Esophagus squamous epithelium (tissue), 5 donors: ENCODE data around the gene MAP6D1. TPM values are rescaled to one million over a fixed set of nuclear protein-coding genes. Genes with fewer than 3 reads are reported as not detected.
A peak's percentile ranks its signal among the peaks of the same experiment; 100 is the strongest.

ENCODE experiments used
- DNase-seq: peaks from one replicate; lab custom pipeline; 2025; lab: John Stamatoyannopoulos, UW
- H3K27ac ChIP-seq, 4 donors: fragments of 200-600 bp; sonication (generic); one replicate each; pipeline ENCODE4 v1.5.1; 2016 to 2019; ENCODE audit warnings: mild to moderate bottlenecking in 1 of 4
- H3K27me3 ChIP-seq, 4 donors: fragments of 200-600 bp; sonication (generic); 1 replicate in 3 of 4; 2 replicates in 1 of 4; pipeline versions ENCODE4 v1.5.1 to v1.6.0; 2017 to 2021; ENCODE audit warnings: antibody characterized with exemption in 1 of 4
- H3K36me3 ChIP-seq, 3 donors: fragments of 200-600 bp; sonication (generic); one replicate each; pipeline ENCODE4 v1.5.1; 2016 to 2019
- H3K4me1 ChIP-seq, 3 donors: fragments of 200-600 bp; sonication (generic); one replicate each; pipeline ENCODE4 v1.5.1; 2017 to 2019
- H3K4me3 ChIP-seq, 4 donors: fragments of 200-600 bp; sonication (generic); 1 replicate in 3 of 4; 2 replicates in 1 of 4; pipeline ENCODE4 v1.5.1; 2016 to 2019; ENCODE audit warnings: mild to moderate bottlenecking in 2 of 4, moderate library complexity in 1 of 4
- H3K9me3 ChIP-seq, 3 donors: fragments of 200-600 bp; sonication (generic); one replicate each; pipeline ENCODE4 v1.5.1; 2016 to 2019
- POLR2A ChIP-seq, 4 donors: fragments of 450-650 bp; IDR thresholded peaks; one replicate each; pipeline ENCODE4 v1.6.1; 2017; ENCODE audit warnings: antibody characterized with exemption in 4 of 4, mild to moderate bottlenecking in 4 of 4, moderate library complexity in 3 of 4
- WGBS, 2 donors: methylation state at CpG; one replicate each; pipeline ENCODE4 v1.1.5; 2018; 5-methylcytosine and 5-hydroxymethylcytosine counted together
- intact Hi-C: fragments of 100-400 bp; cut with DNase I; formaldehyde crosslinking; loops from one replicate; pipeline ENCODE4 v1.15.0; 2022
- total RNA-seq, 4 donors: library from RNA; depleted of rRNA; stranded (reverse); fragments of >200 nt; gene quantifications; one replicate each; pipeline ENCODE4 v1.1.0, GENCODE V29; 2016
- TF ChIP-seq, protein P1 (sequence below), 6 experiments: fragments of 450-650 bp in 4 of 6; fragments of 200-600 bp in 2 of 6; sonication (generic) in 2 of 6; IDR thresholded peaks; one replicate each; pipeline ENCODE4 v1.5.1; 2016 to 2019; ENCODE audit warnings: antibody characterized with exemption in 6 of 6, mild to moderate bottlenecking in 4 of 6, moderate library complexity in 4 of 6
- donor health status: DM: yes; HTN: yes; CAD: no.

The MAP6D1 gene
- total RNA-seq, 4 donors from 2014 or later = 2.0 to 5.1 (median 2.7) TPM; not detected in 1

DNA sequence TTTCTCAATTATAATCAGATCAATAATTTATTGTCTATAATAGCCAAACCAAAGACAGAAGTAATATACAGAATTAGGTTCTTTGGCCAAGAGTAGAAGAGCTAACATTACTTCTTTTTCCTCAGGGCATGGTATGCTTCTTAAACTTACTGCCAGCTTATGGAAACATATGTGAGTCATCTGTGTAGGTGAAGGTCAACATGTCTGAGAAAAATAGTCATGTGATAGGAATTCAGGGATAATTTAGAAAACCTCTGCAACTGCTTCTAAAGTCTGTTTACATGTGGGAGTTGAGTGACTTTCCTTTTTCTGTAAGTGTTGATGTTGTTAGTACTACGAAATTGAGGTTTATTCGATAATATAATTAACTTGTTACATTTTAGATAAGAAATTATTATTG, 19.2 kb upstream of the MAP6D1 start:
- intact Hi-C loops = no loop called here
- H3K4me1 ChIP-seq = peaks cover 0 to 22% (median 5%) of the 10 kb centered on the region in 3 donors
- H3K27ac ChIP-seq = peak overlapping the region in 2 of 4 donors; percentile 15 to 30
- no peak overlapping the region for H3K4me3 ChIP-seq
- no peak for DNase-seq
- no peaks in the 10 kb centered on the region for H3K9me3 ChIP-seq
- TF ChIP-seq, protein P1, sequence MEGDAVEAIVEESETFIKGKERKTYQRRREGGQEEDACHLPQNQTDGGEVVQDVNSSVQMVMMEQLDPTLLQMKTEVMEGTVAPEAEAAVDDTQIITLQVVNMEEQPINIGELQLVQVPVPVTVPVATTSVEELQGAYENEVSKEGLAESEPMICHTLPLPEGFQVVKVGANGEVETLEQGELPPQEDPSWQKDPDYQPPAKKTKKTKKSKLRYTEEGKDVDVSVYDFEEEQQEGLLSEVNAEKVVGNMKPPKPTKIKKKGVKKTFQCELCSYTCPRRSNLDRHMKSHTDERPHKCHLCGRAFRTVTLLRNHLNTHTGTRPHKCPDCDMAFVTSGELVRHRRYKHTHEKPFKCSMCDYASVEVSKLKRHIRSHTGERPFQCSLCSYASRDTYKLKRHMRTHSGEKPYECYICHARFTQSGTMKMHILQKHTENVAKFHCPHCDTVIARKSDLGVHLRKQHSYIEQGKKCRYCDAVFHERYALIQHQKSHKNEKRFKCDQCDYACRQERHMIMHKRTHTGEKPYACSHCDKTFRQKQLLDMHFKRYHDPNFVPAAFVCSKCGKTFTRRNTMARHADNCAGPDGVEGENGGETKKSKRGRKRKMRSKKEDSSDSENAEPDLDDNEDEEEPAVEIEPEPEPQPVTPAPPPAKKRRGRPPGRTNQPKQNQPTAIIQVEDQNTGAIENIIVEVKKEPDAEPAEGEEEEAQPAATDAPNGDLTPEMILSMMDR (IDR thresholded peaks at IDR 0.05) = no peak
- TF ChIP-seq POLR2A (IDR thresholded peaks at IDR 0.05) = no peak
- H3K27me3 ChIP-seq = no peaks in the 10 kb centered on the region
- 38 to 58% methylated on average over 2 of the region's 2 CpGs for WGBS, 2 donors
- peaks cover 0 to 97% (median 29%) of the 10 kb centered on the region in 3 donors for H3K36me3 ChIP-seq

DNA sequence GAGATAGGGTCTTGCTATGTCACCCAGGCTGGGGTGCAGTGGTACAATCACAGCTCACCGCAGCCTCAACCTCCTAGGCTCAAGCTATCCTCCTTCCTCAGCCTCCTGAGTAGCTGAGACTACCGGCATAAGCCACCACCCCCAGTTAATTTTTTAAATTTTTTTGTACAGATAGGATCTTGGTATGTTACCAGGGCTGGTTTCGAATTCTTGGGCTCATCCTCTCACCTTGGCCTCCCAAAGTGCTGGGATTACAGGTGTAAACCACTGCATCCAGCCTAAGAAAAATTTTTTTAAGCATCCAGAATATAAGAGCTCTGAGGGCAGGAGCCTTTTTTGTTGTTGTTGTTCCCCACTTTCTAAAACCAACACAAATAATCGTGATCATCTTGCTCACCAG, 14.4 kb upstream of the MAP6D1 start:
- no peak for DNase-seq
- intact Hi-C loops = no loop called here
- TF ChIP-seq, protein P1 (IDR thresholded peaks at IDR 0.05) = no peak
- TF ChIP-seq POLR2A (IDR thresholded peaks at IDR 0.05) = no peak
- no peaks in the 10 kb centered on the region for H3K27me3 ChIP-seq
- peaks cover 0 to 96% (median 33%) of the 10 kb centered on the region in 3 donors for H3K36me3 ChIP-seq
- H3K4me1 ChIP-seq = peaks cover 0 to 10% (median 0%) of the 10 kb centered on the region in 3 donors
- H3K4me3 ChIP-seq = no peak overlapping the region
- WGBS, 2 donors = 98 to 100% methylated on average over 4 of the region's 4 CpGs
- H3K27ac ChIP-seq = no peak overlapping the region
- H3K9me3 ChIP-seq = no peaks in the 10 kb centered on the region

DNA sequence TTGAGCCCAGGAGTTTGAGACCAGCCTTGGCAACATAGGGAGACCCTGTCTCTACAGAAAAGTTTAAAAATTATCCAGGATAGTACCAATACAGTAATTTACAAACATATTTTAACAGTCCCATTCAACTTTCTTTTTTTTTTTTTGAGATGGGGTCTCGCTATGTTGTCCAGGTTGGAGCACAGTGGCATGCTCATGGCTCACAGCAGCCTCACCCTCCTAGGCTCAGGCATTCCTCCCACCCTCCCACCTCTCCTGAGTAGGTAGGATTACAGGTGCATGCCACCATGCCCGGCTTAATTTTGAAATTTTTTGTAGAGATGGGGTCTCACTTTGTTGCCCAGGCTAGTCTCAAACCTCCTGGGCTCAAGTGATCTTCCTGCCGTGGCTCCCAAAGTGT, 12.5 kb upstream of the MAP6D1 start:
- DNase-seq = no peak
- intact Hi-C loops = no loop called here
- Histone ChIP-seq H3K4me1 (no peaks in the 10 kb centered on the region), H3K9me3 (no peaks in the 10 kb centered on the region), H3K36me3 (peaks cover 8 to 96% (median 31%) of the 10 kb centered on the region in 3 donors), H3K4me3 (no peak overlapping the region), H3K27me3 (no peaks in the 10 kb centered on the region), H3K27ac (no peak overlapping the region)
- 93 to 100% methylated on average over 3 of the region's 3 CpGs for WGBS, 2 donors
- TF ChIP-seq, protein P1 (IDR thresholded peaks at IDR 0.05) = no peak
- TF ChIP-seq POLR2A (IDR thresholded peaks at IDR 0.05) = no peak

DNA sequence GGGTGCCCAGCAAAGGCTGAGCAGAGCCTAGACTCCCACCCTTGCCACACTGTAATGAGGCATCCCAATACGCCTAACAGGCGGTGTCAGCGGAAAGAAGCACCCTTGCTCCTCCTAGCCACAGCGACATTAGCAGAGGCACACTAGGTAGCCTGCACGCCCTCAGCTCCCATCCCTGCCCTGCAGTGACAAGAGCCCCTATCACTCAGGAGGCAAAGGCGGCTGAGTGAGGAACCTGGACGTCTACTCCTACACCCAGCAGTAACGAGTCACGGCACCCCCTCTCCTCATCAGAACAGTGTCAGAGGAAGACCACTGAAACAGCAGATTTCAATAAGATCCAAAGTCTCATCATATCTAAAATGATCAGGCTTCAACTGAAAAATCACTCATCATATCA, 12.0 kb upstream of the MAP6D1 start:
- no peak for DNase-seq
- Histone ChIP-seq H3K27me3 (no peaks in the 10 kb centered on the region), H3K4me3 (no peak overlapping the region), H3K27ac (no peak overlapping the region), H3K36me3 (peaks cover 10 to 96% (median 30%) of the 10 kb centered on the region in 3 donors), H3K4me1 (no peaks in the 10 kb centered on the region), H3K9me3 (no peaks in the 10 kb centered on the region)
- WGBS, 2 donors = 87 to 99% methylated on average over 8 to 9 of the region's 9 CpGs
- intact Hi-C loops = no loop called here
- TF ChIP-seq, protein P1 (IDR thresholded peaks at IDR 0.05) = no peak
- TF ChIP-seq POLR2A (IDR thresholded peaks at IDR 0.05) = no peak

DNA sequence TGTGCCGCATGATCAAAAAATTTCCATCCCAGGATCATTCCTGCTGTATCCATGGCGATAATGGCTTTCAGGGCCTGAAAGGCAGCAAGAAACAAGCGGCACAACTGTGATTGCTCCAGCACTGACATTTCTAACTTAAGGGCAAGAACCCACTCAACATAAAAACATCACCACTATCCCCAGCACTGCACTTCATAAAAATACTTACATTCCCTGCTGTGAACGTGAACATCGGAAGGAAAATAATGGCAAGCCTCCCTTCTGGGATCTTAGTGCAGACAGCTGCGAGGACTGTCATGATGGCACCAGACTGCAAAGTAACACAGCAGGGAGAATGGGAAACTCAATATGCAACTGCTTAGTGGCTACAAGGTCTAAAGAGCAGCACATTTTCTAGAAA, 8.1 kb upstream of the MAP6D1 start:
- DNase-seq = no peak
- no peak overlapping the region for H3K27ac ChIP-seq
- TF ChIP-seq, protein P1 (IDR thresholded peaks at IDR 0.05) = no peak
- TF ChIP-seq POLR2A (IDR thresholded peaks at IDR 0.05) = no peak
- intact Hi-C loops = no loop called here
- H3K27me3 ChIP-seq = no peaks in the 10 kb centered on the region
- peaks cover 10 to 96% (median 13%) of the 10 kb centered on the region in 3 donors for H3K36me3 ChIP-seq
- H3K4me3 ChIP-seq = no peak overlapping the region
- no peaks in the 10 kb centered on the region for H3K9me3 ChIP-seq
- WGBS, 2 donors = 94 to 98% methylated on average over 3 to 4 of the region's 6 CpGs
- H3K4me1 ChIP-seq = no peaks in the 10 kb centered on the region
